ENCODE measurements around the gene ZSCAN30. TPM values are rescaled to one million over a fixed set of nuclear protein-coding genes. Genes with fewer than 3 reads are reported as not detected.
"Not testable (repeated sequence)": the region's sequence is repeated elsewhere in the genome, so short reads cannot be mapped to it uniquely, and the experiment has no call there.

ZSCAN30 gene
- total RNA-seq, 3 donors from 2014 or later (not counting 1 experiment from before 2014, with no cell fraction given): 15.4 to 21.0 (median 16.4) TPM

DNA sequence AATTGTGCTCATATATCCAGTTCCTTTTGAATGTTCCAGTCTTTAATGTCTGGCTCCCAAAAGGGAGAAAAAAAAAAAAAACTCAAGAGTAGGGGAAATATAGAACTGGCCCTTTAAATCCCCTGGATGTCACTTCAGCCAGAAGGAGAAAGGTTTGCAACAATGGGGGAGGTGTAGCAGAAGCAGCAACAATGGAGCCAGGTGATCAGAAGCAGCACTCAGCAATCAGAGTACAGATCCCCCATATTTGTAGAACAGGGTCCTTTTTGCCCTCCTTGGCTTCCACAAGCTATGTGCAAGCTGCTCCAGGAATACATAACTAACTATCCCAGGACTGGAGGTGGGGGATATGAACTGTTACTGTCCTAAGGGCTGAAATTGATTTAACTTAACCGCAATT, 75.0 kb downstream of the ZSCAN30 start:
- Mint-ChIP-seq H3K9me3 (no peaks in the 10 kb centered on the region), H3K27ac (no peak overlapping the region), H3K4me3 (no peak overlapping the region), H3K4me1 (peaks cover 5 to 10% of the 10 kb centered on the region in 2 donors), H3K36me3 (no peaks in the 10 kb centered on the region), H3K27me3 (ENCODE audit: low read depth in 2 of 2) (peaks cover 13 to 14% of the 10 kb centered on the region in 2 donors)
- H3K27ac ChIP-seq (ENCODE audit: low read length): no peak overlapping the region
- no peaks in the 10 kb centered on the region for H3K27me3 ChIP-seq (ENCODE audit: control insufficient read depth, insufficient read depth, low read length)
- DNase-seq (no peak), ATAC-seq (no peak)
- H3K4me3 ChIP-seq (ENCODE audit: low read length): no peak overlapping the region
- no peaks in the 10 kb centered on the region for H3K9me3 ChIP-seq (ENCODE audit: control insufficient read depth, insufficient read depth, low read length)
- TF ChIP-seq, protein P1, sequence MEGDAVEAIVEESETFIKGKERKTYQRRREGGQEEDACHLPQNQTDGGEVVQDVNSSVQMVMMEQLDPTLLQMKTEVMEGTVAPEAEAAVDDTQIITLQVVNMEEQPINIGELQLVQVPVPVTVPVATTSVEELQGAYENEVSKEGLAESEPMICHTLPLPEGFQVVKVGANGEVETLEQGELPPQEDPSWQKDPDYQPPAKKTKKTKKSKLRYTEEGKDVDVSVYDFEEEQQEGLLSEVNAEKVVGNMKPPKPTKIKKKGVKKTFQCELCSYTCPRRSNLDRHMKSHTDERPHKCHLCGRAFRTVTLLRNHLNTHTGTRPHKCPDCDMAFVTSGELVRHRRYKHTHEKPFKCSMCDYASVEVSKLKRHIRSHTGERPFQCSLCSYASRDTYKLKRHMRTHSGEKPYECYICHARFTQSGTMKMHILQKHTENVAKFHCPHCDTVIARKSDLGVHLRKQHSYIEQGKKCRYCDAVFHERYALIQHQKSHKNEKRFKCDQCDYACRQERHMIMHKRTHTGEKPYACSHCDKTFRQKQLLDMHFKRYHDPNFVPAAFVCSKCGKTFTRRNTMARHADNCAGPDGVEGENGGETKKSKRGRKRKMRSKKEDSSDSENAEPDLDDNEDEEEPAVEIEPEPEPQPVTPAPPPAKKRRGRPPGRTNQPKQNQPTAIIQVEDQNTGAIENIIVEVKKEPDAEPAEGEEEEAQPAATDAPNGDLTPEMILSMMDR (IDR thresholded peaks at IDR 0.05): no peak
- intact Hi-C loops (cut with micrococcal nuclease): no loop called here
- H3K4me1 ChIP-seq (ENCODE audit: control insufficient read depth, insufficient read depth, low read length): no peaks in the 10 kb centered on the region
- WGBS (ENCODE audit: insufficient coverage): no CpG with 5 or more reads among the region's 1 CpG
- H3K36me3 ChIP-seq (ENCODE audit: control insufficient read depth, insufficient read depth, low read length): no peaks in the 10 kb centered on the region

GRCh38 chr18:35205746-35206458, 84.1 kb downstream of the ZSCAN30 start:
- H3K4me1 Mint-ChIP-seq; H3K9me3 ChIP-seq (ENCODE audit: control insufficient read depth, insufficient read depth, low read length); H3K9me3 Mint-ChIP-seq; H3K4me3 Mint-ChIP-seq; H3K27me3 ChIP-seq (ENCODE audit: control insufficient read depth, insufficient read depth, low read length); H3K27ac Mint-ChIP-seq; intact Hi-C loops (cut with micrococcal nuclease); DNase-seq; H3K36me3 ChIP-seq (ENCODE audit: control insufficient read depth, insufficient read depth, low read length); H3K27ac ChIP-seq (ENCODE audit: low read length); H3K4me3 ChIP-seq (ENCODE audit: low read length); ATAC-seq; H3K4me1 ChIP-seq (ENCODE audit: control insufficient read depth, insufficient read depth, low read length): not testable (repeated sequence)
- 98% methylated on average over 10 of the region's 30 CpGs for WGBS (ENCODE audit: insufficient coverage)
- Mint-ChIP-seq H3K27me3 (ENCODE audit: low read depth in 2 of 2) (peaks cover 2 to 12% of the 10 kb centered on the region in 2 donors), H3K36me3 (peaks cover 12% of the 10 kb centered on the region)

DNA sequence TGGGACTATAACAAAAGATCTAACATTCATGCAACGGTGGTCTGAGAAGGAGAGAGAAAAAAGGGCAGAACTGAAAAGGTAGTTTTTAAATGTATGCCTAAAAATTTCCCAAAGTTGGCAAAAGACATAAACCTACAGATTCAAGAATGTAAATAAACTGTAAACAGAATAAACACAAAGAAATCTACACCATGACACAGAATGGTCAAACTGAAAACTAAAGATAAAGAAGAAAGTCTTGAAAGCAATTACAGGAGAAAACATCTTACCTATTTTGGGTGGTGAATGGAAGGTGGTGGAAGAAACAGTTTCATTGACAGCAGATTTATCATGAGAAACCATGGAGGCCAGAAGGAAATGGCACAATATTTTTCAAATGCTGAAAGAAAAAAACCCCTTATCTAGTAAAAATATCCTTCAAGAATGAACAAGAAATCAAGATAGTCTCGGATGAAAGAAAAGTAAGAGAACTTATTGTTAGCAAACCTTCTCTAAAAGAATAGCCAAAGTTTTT, 84.8 kb downstream of the ZSCAN30 start:
- H3K9me3 ChIP-seq (ENCODE audit: control insufficient read depth, insufficient read depth, low read length): no peaks in the 10 kb centered on the region
- Mint-ChIP-seq H3K36me3 (peaks cover 12% of the 10 kb centered on the region), H3K4me3 (no peak overlapping the region), H3K27me3 (ENCODE audit: low read depth in 2 of 2) (peaks cover 2 to 12% of the 10 kb centered on the region in 2 donors), H3K4me1 (no peaks in the 10 kb centered on the region), H3K9me3 (peaks cover 0 to 5% of the 10 kb centered on the region in 2 donors), H3K27ac (no peak overlapping the region)
- DNase-seq (no peak), ATAC-seq (no peak)
- TF ChIP-seq, protein P1 (IDR thresholded peaks at IDR 0.05): no peak
- no peaks in the 10 kb centered on the region for H3K36me3 ChIP-seq (ENCODE audit: control insufficient read depth, insufficient read depth, low read length)
- H3K27me3 ChIP-seq (ENCODE audit: control insufficient read depth, insufficient read depth, low read length): no peaks in the 10 kb centered on the region
- no peak overlapping the region for H3K4me3 ChIP-seq (ENCODE audit: low read length)
- no peak overlapping the region for H3K27ac ChIP-seq (ENCODE audit: low read length)
- H3K4me1 ChIP-seq (ENCODE audit: control insufficient read depth, insufficient read depth, low read length): no peaks in the 10 kb centered on the region
- WGBS (ENCODE audit: insufficient coverage): no CpG with 5 or more reads among the region's 2 CpGs
- intact Hi-C loops (cut with micrococcal nuclease): no loop called here

GRCh38 chr18:35203067-35203466, 87.0 kb downstream of the ZSCAN30 start:
- Histone ChIP-seq H3K9me3 (ENCODE audit: control insufficient read depth, insufficient read depth, low read length) (no peaks in the 10 kb centered on the region), H3K36me3 (ENCODE audit: control insufficient read depth, insufficient read depth, low read length) (no peaks in the 10 kb centered on the region), H3K27ac (ENCODE audit: low read length) (no peak overlapping the region), H3K27me3 (ENCODE audit: control insufficient read depth, insufficient read depth, low read length) (no peaks in the 10 kb centered on the region), H3K4me3 (ENCODE audit: low read length) (no peak overlapping the region), H3K4me1 (ENCODE audit: control insufficient read depth, insufficient read depth, low read length) (no peaks in the 10 kb centered on the region)
- intact Hi-C loops (cut with micrococcal nuclease): no loop called here
- WGBS (ENCODE audit: insufficient coverage): 72% methylated on average over 3 of the region's 3 CpGs
- H3K27ac Mint-ChIP-seq: no peak overlapping the region
- no peak overlapping the region for H3K4me3 Mint-ChIP-seq
- H3K27me3 Mint-ChIP-seq (ENCODE audit: low read depth in 2 of 2): peaks cover 2 to 12% of the 10 kb centered on the region in 2 donors
- no peaks in the 10 kb centered on the region for H3K4me1 Mint-ChIP-seq
- TF ChIP-seq, protein P1 (IDR thresholded peaks at IDR 0.05): no peak
- H3K9me3 Mint-ChIP-seq: peaks cover 0 to 5% of the 10 kb centered on the region in 2 donors
- ATAC-seq (no peak), DNase-seq (no peak)
- H3K36me3 Mint-ChIP-seq: peaks cover 12% of the 10 kb centered on the region
